Stimulated activated CD4-positive, alpha-beta T cell treated with anti-CD3 and anti-CD28 coated beads, Interleukin-12 subunit alpha, Interleukin-12 subunit beta, amount 100 ng/mL, for 4 hours (primary cell): ENCODE results near the gene CCDC85C.
"Not testable (repeated sequence)": the region's sequence is repeated elsewhere in the genome, so short reads cannot be mapped to it uniquely, and the experiment has no call there.

ENCODE experiments used
- DNase-seq: peaks from one replicate; pipeline ENCODE4 v3.0.0-alpha.2; 2020

The CCDC85C gene

DNA sequence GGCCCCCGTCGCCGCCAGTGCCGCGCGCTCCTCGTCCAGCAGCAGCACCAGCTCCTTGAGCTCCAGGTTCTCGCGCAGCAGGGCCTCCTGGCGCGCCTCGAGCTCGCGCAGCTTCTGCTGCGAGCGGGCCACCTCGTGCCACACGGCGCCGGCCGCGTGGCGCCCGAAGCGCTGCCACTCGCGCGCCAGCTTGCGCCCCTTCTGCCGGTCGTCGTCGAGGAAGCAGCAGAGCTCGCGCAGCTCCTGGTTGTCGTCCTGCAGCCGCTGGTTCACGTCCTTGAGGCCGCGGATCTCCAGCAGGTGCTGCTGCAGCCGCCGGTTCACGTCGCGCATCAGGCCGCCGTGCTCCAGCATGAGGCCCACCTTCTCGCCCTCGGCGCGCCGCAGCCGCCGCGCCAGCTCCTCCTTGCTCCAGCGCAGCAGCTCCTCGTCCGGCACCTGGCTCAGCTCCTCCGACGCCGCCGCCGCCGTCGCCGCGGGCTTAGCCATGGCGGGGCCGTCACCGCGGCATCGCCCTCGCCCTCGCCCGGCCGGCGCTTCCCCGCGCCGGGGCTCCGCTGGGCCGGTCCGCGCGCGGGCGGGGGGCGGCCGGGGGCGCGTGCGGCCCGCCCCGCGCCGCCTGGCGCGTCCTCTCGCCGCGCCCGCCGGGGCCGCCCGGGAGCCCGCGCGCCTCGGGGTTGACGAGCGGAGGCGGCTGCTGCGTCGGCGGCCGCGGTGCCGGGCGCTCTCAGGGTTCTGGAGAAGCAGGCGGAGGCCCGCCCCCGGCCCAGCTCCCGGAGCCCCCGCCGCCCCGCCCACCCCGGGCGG is at the start of gene CCDC85C:
Gene CCDC85C, minus strand, starts transcription at position 737 of the 807 bp plus-strand sequence. Its CDS starts 248 bp downstream, at position 489.
- DNase-seq: peak; percentile 41

DNA sequence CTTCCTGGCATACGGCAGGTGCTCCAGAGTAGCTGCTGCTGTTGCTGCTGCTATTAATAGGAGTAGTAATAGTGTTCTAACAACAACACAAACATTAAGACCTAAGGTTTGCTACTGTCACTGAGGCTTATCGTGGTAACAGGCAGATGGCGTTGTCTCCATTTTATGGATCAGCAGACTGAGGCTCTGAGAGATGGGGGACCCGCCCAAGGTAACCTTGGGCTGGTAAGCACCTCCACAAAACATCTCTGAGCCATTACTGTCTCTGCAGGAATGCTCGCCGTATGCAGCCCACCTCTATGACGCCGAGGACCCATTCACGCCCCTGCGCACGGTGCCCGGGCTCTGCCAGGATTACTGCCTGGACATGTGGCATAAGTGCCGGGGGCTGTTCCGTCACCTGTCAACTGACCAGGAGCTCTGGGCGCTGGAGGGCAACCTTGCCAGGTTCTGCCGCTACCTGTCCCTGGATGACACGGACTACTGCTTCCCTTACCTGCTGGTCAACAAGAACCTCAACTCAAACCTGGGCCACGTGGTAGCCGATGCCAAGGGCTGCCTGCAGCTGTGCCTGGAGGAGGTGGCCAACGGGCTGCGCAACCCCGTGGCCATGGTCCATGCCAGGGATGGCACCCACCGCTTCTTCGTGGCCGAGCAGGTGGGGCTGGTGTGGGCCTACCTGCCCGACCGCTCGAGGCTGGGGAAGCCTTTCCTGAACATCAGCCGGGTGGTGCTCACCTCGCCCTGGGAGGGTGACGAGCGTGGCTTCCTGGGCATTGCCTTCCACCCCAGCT is 48.1 kb upstream of the CCDC85C start:
- no peak for DNase-seq

DNA sequence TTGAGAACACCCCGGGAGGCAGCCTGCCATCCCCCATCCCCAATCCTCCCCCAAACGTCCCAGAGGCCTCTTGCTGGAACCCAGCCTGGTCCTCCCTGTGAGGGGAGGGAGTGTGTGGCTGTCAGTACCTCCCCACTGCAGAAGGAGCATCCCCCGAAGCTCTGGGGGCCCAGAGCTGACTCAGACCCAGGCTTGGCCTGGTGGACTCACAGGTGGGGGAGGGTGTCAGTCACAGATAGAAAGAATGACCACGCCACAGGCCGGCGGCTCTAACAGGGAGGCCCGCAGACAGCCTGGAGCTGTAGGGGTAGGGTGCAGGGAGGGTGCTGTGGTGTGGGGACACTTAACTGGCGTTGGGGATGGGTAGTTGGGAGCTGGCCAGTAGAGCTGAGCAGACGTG is 46.2 kb upstream of the CCDC85C start:
- no peak for DNase-seq

DNA sequence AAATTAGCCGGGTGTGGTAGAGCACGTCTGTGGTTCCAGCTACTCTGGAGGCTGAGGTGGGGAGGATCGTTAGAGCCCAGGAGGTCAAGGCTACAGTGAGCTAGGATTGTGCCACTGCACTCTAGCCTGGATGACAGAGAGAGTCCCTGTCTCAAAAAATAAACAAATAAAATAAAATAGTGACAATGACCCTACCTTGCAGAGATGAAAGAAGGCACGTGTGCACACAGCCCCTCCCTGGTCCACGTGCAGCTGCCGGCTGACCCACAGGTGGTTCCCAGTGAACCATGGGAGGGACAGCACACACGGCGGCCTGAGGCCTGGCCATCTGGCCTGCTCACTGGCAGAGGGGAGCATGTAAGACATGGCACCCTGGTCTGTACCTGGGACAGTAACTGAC is 45.6 kb upstream of the CCDC85C start:
- no peak for DNase-seq

DNA sequence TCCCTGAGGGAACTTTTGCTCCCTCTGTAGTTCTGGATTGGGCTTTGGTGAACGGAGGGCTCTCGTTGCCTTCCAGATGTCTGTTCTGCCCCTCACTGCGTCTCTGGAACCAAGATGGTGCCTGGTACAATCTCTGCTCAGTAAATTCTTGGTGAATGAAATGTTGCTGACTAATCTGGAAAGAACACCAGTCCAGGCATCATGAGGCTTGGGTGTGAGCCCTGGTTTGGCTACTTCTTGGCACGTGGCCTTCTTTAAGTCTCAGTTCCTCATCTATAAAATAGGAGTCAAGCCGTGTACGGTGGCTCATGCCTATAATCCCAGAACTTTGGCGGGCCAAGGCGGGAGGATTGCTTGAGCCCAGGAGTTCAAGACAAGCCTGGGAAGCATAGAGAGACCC is 45.2 kb upstream of the CCDC85C start:
- no peak for DNase-seq

DNA sequence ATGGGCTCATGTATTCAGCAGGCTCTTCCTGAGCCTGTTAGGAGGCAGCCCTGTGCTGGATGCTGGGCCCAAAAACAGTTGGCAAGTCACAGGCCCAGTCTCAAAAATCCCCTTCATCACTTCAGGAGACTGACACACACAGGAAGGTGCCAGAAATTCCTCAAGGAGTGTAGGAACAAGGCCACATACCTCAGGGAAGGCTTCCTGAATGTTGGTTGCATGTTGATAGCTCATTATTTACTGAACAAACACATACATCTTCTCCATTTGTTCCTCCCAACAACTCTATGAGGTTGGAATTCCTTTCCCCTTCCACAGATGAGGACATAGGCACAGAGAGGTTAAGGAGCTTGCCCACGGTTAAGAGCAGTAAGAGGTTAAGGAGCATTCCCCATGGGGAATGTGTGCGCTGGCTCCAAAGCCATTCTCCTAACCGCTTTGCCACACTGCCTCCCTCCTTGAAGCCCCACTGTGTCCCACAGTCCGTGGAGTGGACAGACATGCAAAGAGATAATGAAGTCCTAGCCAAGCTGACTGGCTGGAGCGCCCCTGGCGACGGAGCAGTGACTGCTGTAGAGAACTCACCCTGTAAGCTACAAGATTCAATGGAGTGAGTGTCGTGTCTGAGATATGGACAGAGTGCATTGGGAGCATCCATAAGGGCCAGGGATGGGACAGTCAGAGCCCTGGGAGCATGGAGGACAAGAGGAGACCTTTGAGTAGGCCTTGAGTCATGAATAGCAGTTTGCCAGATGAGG is 44.2 kb upstream of the CCDC85C start:
- DNase-seq: no peak

DNA sequence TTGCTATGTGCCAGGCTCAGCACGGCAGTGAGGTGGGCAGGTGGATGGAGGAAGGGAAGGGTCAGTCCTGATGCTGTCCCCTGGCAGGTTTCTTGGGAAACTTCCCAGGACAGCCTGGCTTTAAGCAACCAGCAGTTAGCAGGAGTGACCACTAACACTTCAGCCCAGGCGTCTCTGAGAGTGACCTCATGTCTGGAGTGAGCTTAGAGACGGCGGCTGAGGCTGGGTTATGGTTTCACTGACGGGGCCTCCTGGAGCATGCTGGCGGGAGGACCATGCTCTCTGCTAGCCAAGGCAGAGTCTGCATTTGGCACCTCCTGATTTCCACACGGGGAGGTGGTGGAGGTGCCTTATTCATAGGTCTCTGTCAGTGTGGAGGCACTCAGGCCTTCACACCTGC is 43.4 kb upstream of the CCDC85C start:
- DNase-seq: no peak

DNA sequence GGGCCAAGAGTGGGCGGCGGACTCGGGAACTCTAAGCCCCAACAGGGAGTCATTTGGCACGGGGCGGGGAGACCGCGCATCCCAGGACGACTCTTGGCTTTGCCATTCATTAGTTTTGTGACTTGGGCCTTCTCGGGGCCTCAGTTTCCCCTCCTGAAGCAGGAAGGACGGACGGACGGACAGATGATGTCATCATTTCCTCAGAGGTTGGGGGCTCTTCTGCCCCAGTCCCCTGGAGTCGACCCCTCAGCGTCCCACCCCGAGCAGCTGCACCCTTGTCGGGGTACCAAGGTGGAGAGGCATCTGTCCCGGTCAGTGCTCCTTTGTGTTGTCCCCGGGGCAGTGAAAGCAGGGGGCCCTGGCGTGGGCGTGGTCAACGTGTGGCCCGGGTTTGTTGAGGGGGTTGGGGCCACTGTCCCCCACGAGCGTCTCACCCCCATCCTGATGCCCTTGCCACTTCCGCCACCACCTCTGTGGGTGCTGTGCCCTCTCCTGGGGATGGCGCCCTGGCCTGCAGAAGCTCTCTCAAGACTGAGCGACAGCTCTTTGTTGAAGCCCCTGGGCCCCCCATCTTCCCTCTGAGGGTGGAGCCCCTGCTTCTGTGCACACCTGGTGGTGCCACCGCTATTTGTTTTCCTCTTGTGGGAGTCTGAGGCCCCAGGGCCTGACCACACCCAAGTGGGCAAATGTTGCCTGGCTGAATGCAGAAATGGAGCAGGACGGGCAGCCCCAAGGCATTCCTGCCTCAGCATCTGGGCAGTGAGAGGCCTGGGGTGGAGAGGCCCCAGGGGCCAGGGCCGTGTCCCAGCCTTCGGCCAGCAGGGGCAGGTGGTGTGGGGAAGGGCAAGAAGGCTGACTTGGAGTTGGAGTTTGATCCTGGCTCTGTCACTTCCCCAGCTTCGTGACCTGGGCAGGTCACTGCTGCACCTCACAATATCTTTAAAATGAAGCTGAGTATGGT is 41.8 kb upstream of the CCDC85C start:
- no peak for DNase-seq

DNA sequence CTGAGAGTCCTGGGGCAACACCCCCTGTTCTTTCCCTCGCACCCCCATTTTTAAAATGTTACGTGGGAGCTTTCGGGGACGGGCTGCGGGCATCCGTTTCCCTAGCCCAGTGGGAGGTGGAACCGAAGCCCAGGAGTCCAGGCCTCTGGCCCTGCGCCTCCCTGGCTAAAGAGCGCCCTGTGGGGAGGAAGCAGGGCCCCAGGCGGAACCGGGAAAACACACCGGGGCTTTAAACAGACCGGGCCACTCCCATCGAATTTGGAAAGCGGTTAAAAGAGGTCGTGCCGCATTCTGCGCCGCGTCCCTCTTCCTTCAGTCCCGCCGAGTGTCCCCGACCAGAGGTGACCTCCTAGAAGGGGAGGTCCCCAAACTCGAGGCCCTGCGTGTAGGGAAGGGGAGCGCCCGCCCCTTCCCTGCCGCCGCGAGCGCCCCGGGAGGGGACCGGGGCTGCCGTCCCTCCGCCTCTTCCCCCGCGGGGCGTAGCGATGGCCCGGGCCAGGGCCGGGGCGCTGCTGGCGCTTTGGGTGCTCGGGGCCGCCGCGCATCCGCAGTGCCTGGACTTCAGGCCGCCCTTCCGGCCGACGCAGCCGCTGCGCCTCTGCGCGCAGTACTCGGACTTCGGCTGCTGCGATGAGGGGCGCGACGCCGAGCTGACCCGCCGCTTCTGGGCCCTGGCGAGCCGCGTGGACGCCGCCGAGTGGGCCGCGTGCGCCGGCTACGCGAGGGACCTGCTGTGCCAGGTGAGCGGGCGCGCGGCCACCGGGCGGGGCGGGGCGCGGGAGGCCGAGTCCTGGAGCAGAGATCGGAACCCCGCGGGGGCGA is 40.9 kb upstream of the CCDC85C start, which contains the start of gene HHIPL1:
Gene HHIPL1, plus strand, starts transcription at position 407 of the 822 bp plus-strand sequence. Its CDS starts 79 bp downstream, at position 486.
- DNase-seq: no peak

DNA sequence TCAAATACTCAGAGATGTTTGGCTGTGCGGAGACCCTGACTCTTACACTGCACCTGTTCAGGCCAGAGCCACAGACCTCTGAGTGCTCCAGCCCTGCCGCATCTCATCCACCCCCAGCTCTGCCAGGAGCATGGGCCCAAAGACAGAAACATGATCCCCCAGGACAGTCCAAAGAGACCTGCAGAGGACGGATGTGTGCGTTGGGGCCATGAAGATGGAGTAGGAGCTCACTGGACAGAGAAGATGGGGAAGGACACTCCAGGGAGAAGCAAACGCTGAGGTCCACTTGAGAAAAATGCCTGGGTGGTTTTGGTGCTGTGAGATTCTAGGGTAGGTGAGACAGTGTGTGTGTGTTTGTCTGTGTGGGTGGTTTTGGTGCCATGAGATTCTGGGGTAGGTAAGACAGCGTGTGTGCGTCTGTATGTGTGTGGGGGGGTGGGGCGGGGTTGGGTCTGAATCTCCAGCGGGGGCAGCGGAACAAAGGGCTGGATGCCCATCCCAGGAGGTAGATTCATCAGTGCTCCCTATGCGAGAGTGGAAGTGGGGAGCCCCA is 40.1 kb upstream of the CCDC85C start:
- no peak for DNase-seq

DNA sequence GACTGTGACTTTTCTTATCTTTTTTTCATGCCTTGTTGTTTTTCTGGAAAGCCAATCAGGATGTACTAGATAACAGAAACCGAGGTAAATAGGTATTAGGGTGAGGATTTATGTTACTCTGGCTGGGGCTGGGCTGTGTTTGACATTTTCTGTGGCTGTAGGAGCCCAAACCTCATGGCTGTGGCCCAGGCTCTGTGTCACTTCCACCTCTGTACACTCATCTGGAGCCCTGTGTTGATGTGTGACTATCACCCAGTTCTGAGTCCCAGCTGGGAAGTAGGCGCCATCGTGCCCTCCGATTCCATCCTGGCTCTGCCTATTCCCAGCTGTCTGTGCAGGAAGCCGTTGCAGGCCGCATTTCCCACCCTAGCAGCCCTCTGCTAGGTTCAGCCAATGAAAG is 39.3 kb upstream of the CCDC85C start:
- no peak for DNase-seq

DNA sequence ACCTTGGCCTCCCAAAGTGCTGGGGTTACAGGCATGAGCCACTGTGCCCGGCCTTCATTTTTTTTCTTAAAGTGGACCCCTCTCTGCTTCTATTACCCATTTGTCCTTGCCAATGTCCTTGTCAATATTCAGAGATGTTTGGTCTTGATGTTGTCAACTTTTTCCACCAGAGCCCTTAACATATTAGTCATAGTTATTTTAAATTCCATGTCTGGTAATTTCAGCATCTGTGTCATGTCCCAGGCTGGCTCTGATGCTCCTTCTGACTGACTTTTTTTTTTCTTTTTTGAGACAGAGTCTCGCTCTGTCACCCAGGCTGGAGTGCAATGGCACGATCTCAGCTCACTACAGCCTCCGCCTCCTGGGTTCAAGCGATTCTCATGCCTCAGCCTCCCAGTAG is 38.8 kb upstream of the CCDC85C start:
- not testable (repeated sequence) for DNase-seq

DNA sequence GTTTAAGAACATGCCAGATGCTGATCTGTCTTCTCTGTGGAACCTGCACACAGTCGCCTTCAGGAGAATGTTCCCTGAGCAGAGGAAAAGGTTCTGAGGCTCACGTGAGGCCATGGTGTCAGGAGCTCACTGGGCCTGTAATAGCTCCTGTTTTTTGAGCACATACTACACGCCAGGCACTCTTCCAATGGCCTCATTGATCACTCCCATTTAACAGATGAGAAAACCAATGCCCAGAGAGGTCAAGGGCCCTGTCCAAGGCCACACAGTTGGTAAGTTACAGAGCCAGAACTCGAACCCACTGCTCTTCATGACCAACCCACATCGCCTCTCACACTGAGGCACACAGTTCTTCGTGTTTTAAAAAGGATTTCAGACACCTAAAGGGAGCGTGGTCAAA is 33.6 kb upstream of the CCDC85C start:
- DNase-seq: no peak

DNA sequence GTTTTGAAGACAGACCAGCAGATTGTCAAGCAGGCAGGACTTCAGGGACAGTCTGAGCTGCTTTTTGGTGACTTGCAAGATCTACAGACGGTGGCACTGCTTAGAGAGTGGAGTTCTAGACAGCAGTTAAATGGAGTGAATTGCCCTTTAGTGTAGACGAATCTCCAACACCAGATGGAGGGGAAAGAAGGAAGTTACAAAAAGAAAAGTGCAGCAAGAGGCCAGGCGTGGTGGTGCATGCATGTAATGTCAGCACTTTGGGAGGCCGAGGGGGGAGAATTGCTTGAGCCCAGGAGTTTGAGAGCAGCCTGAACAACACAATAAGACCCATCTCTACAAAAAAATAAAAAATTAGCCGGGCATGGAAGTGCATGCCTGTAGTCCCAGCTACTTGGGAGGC is 32.5 kb upstream of the CCDC85C start:
- DNase-seq: no peak

DNA sequence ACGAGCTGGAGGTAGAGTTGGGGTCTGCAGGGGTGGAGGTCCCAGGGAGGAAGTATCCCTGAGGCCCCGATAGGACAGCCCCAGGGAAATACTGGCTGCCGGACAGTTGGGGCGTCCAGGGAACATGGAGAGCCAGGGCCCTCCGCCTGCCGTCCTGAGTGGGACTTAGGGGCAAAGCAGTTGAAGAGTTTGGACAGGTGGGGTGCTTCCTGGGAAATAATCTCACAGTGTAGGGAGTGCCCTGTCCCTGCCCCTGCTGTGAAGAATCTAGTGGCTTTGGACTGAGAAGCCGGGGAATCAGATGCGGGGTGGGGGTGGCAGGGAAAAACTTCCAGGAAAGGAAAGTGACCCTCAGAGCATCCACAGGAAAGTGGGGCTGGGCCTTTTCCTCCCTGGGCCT is 31.1 kb upstream of the CCDC85C start:
- no peak for DNase-seq

DNA sequence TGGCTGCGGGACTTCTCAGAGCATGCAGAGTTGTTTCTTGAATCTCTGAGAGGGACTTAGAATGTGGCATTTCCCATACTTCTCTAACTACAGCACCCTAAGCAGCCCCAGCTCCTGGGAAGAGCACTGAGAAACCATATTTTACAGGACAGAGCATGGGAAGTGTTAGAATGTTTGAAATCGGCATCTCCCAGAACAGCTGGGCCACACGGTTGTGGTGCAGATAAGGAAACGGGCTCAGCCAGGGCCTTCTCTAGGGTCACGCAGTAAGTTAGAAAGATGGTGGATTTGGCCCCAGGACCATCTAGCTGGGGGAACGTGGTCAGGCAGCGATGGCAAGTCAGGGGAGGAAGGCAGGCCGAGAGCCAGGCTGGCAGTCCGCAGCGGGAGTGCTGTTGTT is 30.4 kb upstream of the CCDC85C start:
- no peak for DNase-seq

DNA sequence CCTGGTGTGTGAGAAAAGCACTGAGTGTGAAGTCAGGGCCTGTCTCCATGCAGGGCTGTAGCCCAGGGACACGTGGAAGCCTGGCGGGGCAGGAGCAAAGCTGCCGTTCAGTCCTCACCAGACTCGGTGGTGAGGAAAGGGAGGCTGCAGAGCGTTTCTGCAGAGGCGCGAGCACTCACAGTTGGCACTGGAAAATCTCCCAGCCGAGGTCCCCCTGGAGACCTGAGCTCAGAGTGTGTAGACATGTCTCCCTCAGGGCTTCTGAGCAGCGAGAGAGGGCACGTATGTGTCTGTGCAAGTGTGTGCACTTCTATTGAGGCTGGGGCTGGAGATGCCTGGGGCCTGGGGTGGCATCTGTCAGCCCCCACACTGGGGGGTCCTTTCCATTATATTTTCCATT is 29.9 kb upstream of the CCDC85C start:
- no peak for DNase-seq

DNA sequence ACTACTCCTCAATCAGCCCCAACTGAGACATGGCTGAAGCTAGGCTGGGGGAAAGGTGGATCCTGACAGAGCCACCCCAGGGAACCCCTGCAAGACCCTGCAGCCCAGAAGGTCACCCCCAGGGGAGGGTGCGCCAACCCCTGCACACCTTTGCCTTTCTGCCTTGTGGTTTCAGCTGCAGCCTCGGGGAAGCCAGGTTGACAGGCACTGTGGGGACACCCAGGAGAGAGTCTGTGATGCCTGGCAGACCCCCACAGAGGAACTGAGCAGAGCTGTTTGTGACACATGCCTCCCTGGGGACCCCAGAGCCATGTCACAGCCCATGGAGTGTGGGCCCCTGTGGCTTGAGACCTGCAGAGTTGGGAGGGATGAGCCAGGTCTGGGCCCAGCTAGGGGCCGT is 29.1 kb upstream of the CCDC85C start:
- DNase-seq: no peak

DNA sequence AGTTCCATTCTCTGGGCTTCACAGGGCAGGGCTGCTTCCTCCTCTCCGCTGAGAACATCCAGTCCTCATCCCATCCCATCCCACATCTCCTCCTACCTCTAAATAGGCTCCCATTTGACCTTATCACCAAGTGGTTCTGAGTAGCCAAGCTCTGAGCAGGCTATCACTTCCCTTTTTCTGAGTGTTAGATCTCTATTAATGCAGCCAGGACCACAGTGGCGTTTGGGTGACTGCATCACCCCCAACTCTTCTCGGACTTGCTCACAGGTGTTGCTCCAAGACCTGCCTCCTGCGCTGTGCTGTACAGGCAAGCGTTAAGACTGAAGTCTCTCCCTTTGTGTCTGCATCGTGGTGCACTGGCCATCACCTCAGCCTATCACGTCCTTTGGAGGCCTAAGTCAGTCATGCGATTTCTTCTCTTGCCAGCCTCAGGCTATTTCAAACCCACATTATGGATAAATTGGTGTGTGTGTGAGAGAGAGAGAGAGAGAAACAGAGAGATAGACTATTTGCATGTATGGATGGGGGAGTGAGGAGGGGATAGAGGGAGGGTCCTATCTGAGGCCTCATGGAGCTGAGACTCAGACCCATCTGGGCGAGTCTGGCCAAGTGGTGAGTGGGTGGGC is 28.5 kb upstream of the CCDC85C start:
- DNase-seq: no peak

DNA sequence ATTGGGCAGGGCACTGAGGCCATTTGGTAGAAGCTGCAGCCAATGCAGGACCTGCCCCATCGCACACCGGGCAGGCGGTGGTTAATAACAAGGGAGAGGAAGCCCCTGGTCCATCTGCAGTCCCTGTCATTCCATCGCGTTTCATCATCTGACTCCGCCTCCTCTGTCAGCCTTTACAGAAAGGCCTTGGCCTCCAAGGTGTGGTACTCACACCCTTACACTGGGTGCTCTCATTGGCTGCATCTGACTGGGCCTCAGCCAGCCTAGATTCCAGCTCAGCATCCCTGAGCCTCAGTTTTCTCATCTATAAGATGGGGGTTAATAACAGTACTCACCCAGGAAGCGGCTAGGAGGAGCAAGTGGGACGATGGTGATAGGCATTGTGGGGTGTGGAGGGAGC is 26.2 kb upstream of the CCDC85C start:
- DNase-seq: no peak
